H9 (cell line): ENCODE measurements around the gene ATRNL1. TPM values are rescaled to one million over a fixed set of nuclear protein-coding genes. Genes with fewer than 3 reads are reported as not detected.

Experiments used
- DNase-seq: peaks from one replicate; pipeline ENCODE4 v3.0.0-alpha.2; 2017
- H2AFZ ChIP-seq: one replicate; pipeline ENCODE4 v1.6.1; 2013; ENCODE audit warnings: mild to moderate bottlenecking, low read length, control low read depth, moderate library complexity
- H2AK5ac ChIP-seq: 2 replicates; pipeline ENCODE4 v1.6.1; 2013; ENCODE audit warnings: low read length, control low read depth, mixed read lengths; ENCODE audit not compliant: insufficient read length
- H2BK120ac ChIP-seq: one replicate; pipeline ENCODE4 v1.6.1; 2013; ENCODE audit warnings: low read depth, mild to moderate bottlenecking, low read length, control low read depth, inconsistent platforms; ENCODE audit not compliant: poor library complexity, severe bottlenecking
- H2BK12ac ChIP-seq: 2 replicates; pipeline ENCODE4 v1.6.1; 2013; ENCODE audit warnings: low read length, control low read depth, mixed read lengths, low read depth; ENCODE audit not compliant: insufficient read length
- H2BK15ac ChIP-seq: 2 replicates; pipeline ENCODE4 v1.6.1; 2013; ENCODE audit warnings: low read depth, low read length, control low read depth
- H2BK20ac ChIP-seq: one replicate; pipeline ENCODE4 v1.6.1; 2013; ENCODE audit warnings: low read depth, mild to moderate bottlenecking, low read length, control low read depth, inconsistent platforms; ENCODE audit not compliant: poor library complexity, severe bottlenecking
- H2BK5ac ChIP-seq: 2 replicates; pipeline ENCODE4 v1.6.1; 2013; ENCODE audit warnings: low read length, control low read depth, mixed read lengths; ENCODE audit not compliant: insufficient read length
- H3K14ac ChIP-seq: 2 replicates; pipeline ENCODE4 v1.6.1; 2013; ENCODE audit warnings: low read length, control low read depth; ENCODE audit not compliant: insufficient read depth
- H3K18ac ChIP-seq: 2 replicates; pipeline ENCODE4 v1.6.1; 2013; ENCODE audit warnings: low read depth, mild to moderate bottlenecking, mixed read lengths, low read length, control low read depth; ENCODE audit not compliant: insufficient read length
- H3K23ac ChIP-seq: 2 replicates; pipeline ENCODE4 v1.6.1; 2013; ENCODE audit warnings: low read length, control low read depth, mixed read lengths, low read depth; ENCODE audit not compliant: insufficient read length
- H3K23me2 ChIP-seq: 2 replicates; pipeline ENCODE4 v1.6.1; 2013; ENCODE audit warnings: low read depth, mild to moderate bottlenecking, mixed read lengths, low read length, control low read depth; ENCODE audit not compliant: insufficient read length, poor library complexity, severe bottlenecking
- H3K27ac ChIP-seq: 2 replicates; pipeline ENCODE4 v1.5.1; 2013; ENCODE audit warnings: low read length, control low read depth, mixed read lengths, low read depth; ENCODE audit not compliant: insufficient read length
- H3K27me3 ChIP-seq: 2 replicates; pipeline ENCODE4 v1.6.1; 2013; ENCODE audit warnings: low read length, control low read depth, inconsistent platforms; ENCODE audit not compliant: insufficient read depth
- H3K4ac ChIP-seq: 2 replicates; pipeline ENCODE4 v1.6.1; 2013; ENCODE audit warnings: low read depth, mild to moderate bottlenecking, control low read depth, inconsistent platforms, low read length, moderate library complexity
- H3K4me1 ChIP-seq: 2 replicates; pipeline ENCODE4 v1.6.1; 2013; ENCODE audit warnings: low read length, control low read depth, inconsistent platforms; ENCODE audit not compliant: insufficient read depth
- H3K4me2 ChIP-seq: 2 replicates; pipeline ENCODE4 v1.6.1; 2013; ENCODE audit warnings: low read length, control low read depth, mixed read lengths; ENCODE audit not compliant: insufficient read length, insufficient read depth
- H3K56ac ChIP-seq: 2 replicates; pipeline ENCODE4 v1.6.1; 2013; ENCODE audit warnings: low read depth, mild to moderate bottlenecking, mixed read lengths, low read length, control low read depth; ENCODE audit not compliant: insufficient read length
- H3K79me1 ChIP-seq: 2 replicates; pipeline ENCODE4 v1.6.1; 2013; ENCODE audit warnings: low read depth, mild to moderate bottlenecking, moderate library complexity, low read length, control low read depth, inconsistent platforms; ENCODE audit not compliant: insufficient read depth, poor library complexity, severe bottlenecking
- H3K79me2 ChIP-seq: 2 replicates; pipeline ENCODE4 v1.6.1; 2013; ENCODE audit warnings: low read length, control low read depth, inconsistent platforms; ENCODE audit not compliant: insufficient read depth
- H3K9ac ChIP-seq: 2 replicates; pipeline ENCODE4 v1.6.1; 2013; ENCODE audit warnings: low read length, control low read depth, mixed read lengths; ENCODE audit not compliant: insufficient read length; ENCODE audit errors: extremely low read depth
- H3K9me3 ChIP-seq: one replicate; pipeline ENCODE4 v1.6.1; 2013; ENCODE audit warnings: low read depth, low read length, inconsistent platforms; ENCODE audit not compliant: control insufficient read depth
- H3T11ph ChIP-seq: one replicate; pipeline ENCODE4 v1.6.1; 2013; ENCODE audit warnings: mild to moderate bottlenecking, low read length, control low read depth, inconsistent platforms
- H4K20me1 ChIP-seq: one replicate; pipeline ENCODE4 v1.6.1; 2013; ENCODE audit not compliant: control insufficient read depth, insufficient read length, insufficient read depth
- H4K5ac ChIP-seq: 2 replicates; pipeline ENCODE4 v1.6.1; 2013; ENCODE audit warnings: low read depth, mild to moderate bottlenecking, mixed read lengths, low read length, control low read depth; ENCODE audit not compliant: insufficient read length
- H4K8ac ChIP-seq: replicated peaks from 2 replicates; pipeline ENCODE4 v1.6.1; 2013; ENCODE audit warnings: low read length, control low read depth, mixed read lengths, low read depth; ENCODE audit not compliant: insufficient read length
- H4K91ac ChIP-seq: 2 replicates; pipeline ENCODE4 v1.6.1; 2013; ENCODE audit warnings: low read depth, mild to moderate bottlenecking, moderate library complexity, mixed read lengths, low read length, control low read depth; ENCODE audit not compliant: insufficient read length
- H3K27ac Mint-ChIP-seq, 3 experiments: 2 replicates in 2 of 3; 3 replicates in 1 of 3; pipeline ENCODE4 v1.8.0; 2020 to 2021; ENCODE audit warnings: mixed read lengths in 3 of 3, mild to moderate bottlenecking in 1 of 3, moderate library complexity in 1 of 3
- H3K27me3 Mint-ChIP-seq: 2 replicates; pipeline ENCODE4 v1.8.0; 2021; ENCODE audit warnings: low read depth, mild to moderate bottlenecking, moderate library complexity, mixed read lengths
- H3K36me3 Mint-ChIP-seq, 3 experiments: 2 replicates in 2 of 3; 3 replicates in 1 of 3; pipeline ENCODE4 v1.8.0; 2020 to 2021; ENCODE audit warnings: low read depth in 3 of 3, mixed read lengths in 3 of 3; ENCODE audit not compliant: insufficient read depth in 1 of 3
- H3K4me1 Mint-ChIP-seq, 2 experiments: 2 replicates each; pipeline ENCODE4 v1.8.0; 2020; ENCODE audit warnings: mixed read lengths in 2 of 2
- H3K4me3 Mint-ChIP-seq, 2 experiments: 2 replicates in 1 of 2; 3 replicates in 1 of 2; pipeline ENCODE4 v1.8.0; 2020 to 2021; ENCODE audit warnings: mild to moderate bottlenecking in 2 of 2, mixed read lengths in 2 of 2, moderate library complexity in 1 of 2
- H3K9me3 Mint-ChIP-seq, 2 experiments: 2 replicates in 1 of 2; 3 replicates in 1 of 2; pipeline ENCODE4 v1.8.0; 2020; ENCODE audit warnings: mild to moderate bottlenecking in 2 of 2, mixed read lengths in 2 of 2, moderate library complexity in 1 of 2
- WGBS: extraction: QIAGEN DNeasy Blood & Tissue Kit; methylation state at CpG from one replicate; pipeline ENCODE4 v1.1.7; 2013; ENCODE audit warnings: missing lambda C conversion rate, low lambda C conversion rate, mixed read lengths; ENCODE audit not compliant: insufficient read length; ENCODE audit errors: extremely low coverage; 5-methylcytosine and 5-hydroxymethylcytosine counted together
- total RNA-seq: library from RNA; stranded (reverse); gene quantifications from 2 replicates; pipeline ENCODE4 v1.2.1, GENCODE V29; 2021
- TF ChIP-seq, protein P1 (sequence below): fragments of 200-600 bp; sonication (generic); conservative IDR thresholded peaks from 3 replicates; pipeline ENCODE4 v1.8.0; 2021; ENCODE audit warnings: antibody characterized with exemption, mild to moderate bottlenecking

Gene ATRNL1
- total RNA-seq, 1 experiment from 2014 or later = 9.2 TPM

DNA sequence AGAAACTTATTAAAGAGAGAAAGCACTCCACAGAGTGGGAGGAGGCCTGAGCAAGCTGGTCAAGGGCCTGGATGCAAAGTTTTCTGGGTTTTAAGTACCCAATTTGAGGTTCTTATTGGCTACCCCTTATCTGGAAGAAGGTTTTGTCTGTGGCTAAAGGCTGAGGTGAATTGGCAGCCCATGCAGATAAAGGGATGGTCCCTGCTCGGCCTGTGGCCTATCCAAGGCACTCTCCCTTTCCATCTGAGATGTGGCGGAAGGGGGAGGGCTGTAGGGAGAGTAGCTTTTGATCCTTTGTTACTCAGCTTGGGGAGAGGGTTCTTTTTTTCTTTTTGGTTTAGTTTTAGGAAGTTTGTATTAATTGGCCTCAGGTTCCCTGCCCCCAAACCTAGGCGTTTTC lies 465.1 kb downstream of the ATRNL1 start:
- no peak overlapping the region for H4K5ac ChIP-seq
- H4K20me1 ChIP-seq = no peaks in the 10 kb centered on the region
- H3K27ac Mint-ChIP-seq = no peak overlapping the region

More for the DNA sequence above, 465.1 kb downstream of the ATRNL1 start:
- DNase-seq = peak; percentile 39
- no peak overlapping the region for H2BK5ac ChIP-seq
- Mint-ChIP-seq H3K36me3 (no peaks in the 10 kb centered on the region), H3K27me3 (no peaks in the 10 kb centered on the region), H3K4me1 (peaks cover 0 to 10% of the 10 kb centered on the region in 2 experiments), H3K9me3 (no peaks in the 10 kb centered on the region), H3K4me3 (no peak overlapping the region)
- no peak overlapping the region for H3K4me2 ChIP-seq
- H4K8ac ChIP-seq = no peak overlapping the region
- no peak overlapping the region for H2AFZ ChIP-seq
- H3K79me1 ChIP-seq = no peaks in the 10 kb centered on the region
- no peak overlapping the region for H3K23ac ChIP-seq
- no peak overlapping the region for H3K14ac ChIP-seq
- WGBS = no CpG with 5 or more reads among the region's 3 CpGs
- H3K4me1 ChIP-seq = no peaks in the 10 kb centered on the region
- no peak overlapping the region for H3K18ac ChIP-seq
- H3K9me3 ChIP-seq = no peaks in the 10 kb centered on the region
- no peaks in the 10 kb centered on the region for H3K23me2 ChIP-seq
- H2BK20ac ChIP-seq = no peak overlapping the region
- no peak overlapping the region for H3K9ac ChIP-seq
- H2BK15ac ChIP-seq = no peak overlapping the region
- no peak overlapping the region for H3K4ac ChIP-seq
- no peak overlapping the region for H3K56ac ChIP-seq
- H3T11ph ChIP-seq = no peak overlapping the region
- H3K27ac ChIP-seq = no peak overlapping the region
- H2AK5ac ChIP-seq = no peak overlapping the region
- H2BK12ac ChIP-seq = no peak overlapping the region
- H4K91ac ChIP-seq = no peak overlapping the region
- no peaks in the 10 kb centered on the region for H3K79me2 ChIP-seq
- H3K27me3 ChIP-seq = no peaks in the 10 kb centered on the region
- TF ChIP-seq, protein P1, sequence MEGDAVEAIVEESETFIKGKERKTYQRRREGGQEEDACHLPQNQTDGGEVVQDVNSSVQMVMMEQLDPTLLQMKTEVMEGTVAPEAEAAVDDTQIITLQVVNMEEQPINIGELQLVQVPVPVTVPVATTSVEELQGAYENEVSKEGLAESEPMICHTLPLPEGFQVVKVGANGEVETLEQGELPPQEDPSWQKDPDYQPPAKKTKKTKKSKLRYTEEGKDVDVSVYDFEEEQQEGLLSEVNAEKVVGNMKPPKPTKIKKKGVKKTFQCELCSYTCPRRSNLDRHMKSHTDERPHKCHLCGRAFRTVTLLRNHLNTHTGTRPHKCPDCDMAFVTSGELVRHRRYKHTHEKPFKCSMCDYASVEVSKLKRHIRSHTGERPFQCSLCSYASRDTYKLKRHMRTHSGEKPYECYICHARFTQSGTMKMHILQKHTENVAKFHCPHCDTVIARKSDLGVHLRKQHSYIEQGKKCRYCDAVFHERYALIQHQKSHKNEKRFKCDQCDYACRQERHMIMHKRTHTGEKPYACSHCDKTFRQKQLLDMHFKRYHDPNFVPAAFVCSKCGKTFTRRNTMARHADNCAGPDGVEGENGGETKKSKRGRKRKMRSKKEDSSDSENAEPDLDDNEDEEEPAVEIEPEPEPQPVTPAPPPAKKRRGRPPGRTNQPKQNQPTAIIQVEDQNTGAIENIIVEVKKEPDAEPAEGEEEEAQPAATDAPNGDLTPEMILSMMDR = no peak
- no peak overlapping the region for H2BK120ac ChIP-seq
